K562 (cell line): ENCODE measurements around the gene VWA2. TPM values are rescaled to one million over a fixed set of nuclear protein-coding genes. Genes with fewer than 3 reads are reported as not detected.

Experiments
- ATAC-seq: fragments of 200-7000 bp; cut with Tn5 transposase; 3 replicates; pipeline ENCODE4 v1.9.1; 2020; ENCODE audit warnings: moderate library complexity
- BruUV-seq: library from RNA; stranded (reverse); fragments of 400-500 nt; replicated peaks from 2 replicates; lab custom pipeline; 2021; lab: Mats Ljungman, UMichigan
- CTCF ChIA-PET: fragments of 300-600 bp; formaldehyde crosslinking; extraction: SDS; loops from one replicate; lab custom pipeline; 2021; ENCODE audit warnings: low intra/inter-chr PET ratio; lab: Yijun Ruan, JAX
- POLR2A ChIA-PET: fragments of 300-600, 350-650 bp; sonication (Branson Sonifier 250); formaldehyde crosslinking; extraction: SDS; loops from one replicate; lab custom pipeline; 2021; ENCODE audit warnings: antibody characterized with exemption, inconsistent platforms; lab: Yijun Ruan, JAX
- DNase-seq, 4 experiments: peaks; one replicate each; pipeline versions ENCODE4 v3.0.0 to v3.0.0-alpha.2; 2011 to 2018; ENCODE audit warnings: low spot score in 3 of 4, mixed read lengths in 3 of 4; ENCODE audit errors: extremely low read depth in 1 of 4
- FAIRE-seq: peaks from 2 replicates; lab custom pipeline; 2011; peaks lifted over from hg19 to GRCh38; lab: Jason Lieb, UNC
- H2AFZ ChIP-seq: 2 replicates; pipeline ENCODE4 v1.6.0; 2011; ENCODE audit warnings: low read depth, low read length, control low read depth, inconsistent platforms
- H3K27ac ChIP-seq: fragments of 200-600 bp; 3 replicates; pipeline ENCODE4 v1.8.0; 2011; ENCODE audit warnings: low read depth, mild to moderate bottlenecking, control low read depth, inconsistent platforms, low read length, moderate library complexity, mixed read lengths; ENCODE audit errors: extremely low read depth
- H3K27me3 ChIP-seq, 2 experiments: fragments of 300-600 bp in 1 of 2; 2 replicates in 1 of 2; 3 replicates in 1 of 2; pipeline versions ENCODE4 v1.6.0 to v1.8.0; 2011; ENCODE audit warnings: inconsistent platforms in 2 of 2, low read length in 2 of 2, mild to moderate bottlenecking in 1 of 2, mixed read lengths in 1 of 2, moderate library complexity in 1 of 2; ENCODE audit not compliant: control insufficient read depth in 2 of 2, insufficient read depth in 2 of 2
- H3K36me3 ChIP-seq: fragments of 300-600 bp; 3 replicates; pipeline ENCODE4 v1.8.0; 2011; ENCODE audit warnings: mild to moderate bottlenecking, low read length, inconsistent platforms; ENCODE audit not compliant: control insufficient read depth, insufficient read depth
- H3K4me1 ChIP-seq, 2 experiments: fragments of 200-600 bp in 1 of 2; replicated peaks in 1 of 2; 2 replicates in 1 of 2; 3 replicates in 1 of 2; pipeline versions ENCODE4 v1.5.1 to v1.8.0; 2011; ENCODE audit warnings: inconsistent platforms in 2 of 2, low read length in 2 of 2, mild to moderate bottlenecking in 1 of 2, mixed read lengths in 1 of 2, moderate library complexity in 1 of 2; ENCODE audit not compliant: control insufficient read depth in 2 of 2, insufficient read depth in 2 of 2
- H3K4me2 ChIP-seq: 2 replicates; pipeline ENCODE4 v1.6.1; 2011; ENCODE audit warnings: low read length, control low read depth, inconsistent platforms, mixed read lengths; ENCODE audit not compliant: insufficient read depth
- H3K4me3 ChIP-seq: fragments of 200-600 bp; sonication (generic), shearing (Covaris generic); 2 replicates; pipeline ENCODE4 v1.5.1; 2016; ENCODE audit warnings: control low read depth, inconsistent platforms
- H3K79me2 ChIP-seq: fragments of 200-600 bp; 3 replicates; pipeline ENCODE4 v1.8.0; 2011; ENCODE audit warnings: low read length, inconsistent platforms; ENCODE audit not compliant: control insufficient read depth, insufficient read depth
- H3K9ac ChIP-seq, 2 experiments: 2 replicates each; pipeline versions ENCODE4 v1.6.0 to v1.6.1; 2011; ENCODE audit warnings: low read depth in 2 of 2, low read length in 2 of 2, control low read depth in 1 of 2, inconsistent platforms in 1 of 2, mild to moderate bottlenecking in 1 of 2, mixed read lengths in 1 of 2; ENCODE audit not compliant: insufficient read depth in 1 of 2
- H3K9me1 ChIP-seq: one replicate; pipeline ENCODE4 v1.6.0; 2011; ENCODE audit warnings: inconsistent platforms, mild to moderate bottlenecking, low read length, moderate library complexity; ENCODE audit not compliant: control insufficient read depth, insufficient read depth
- H3K9me3 ChIP-seq: replicated peaks from 2 replicates; pipeline ENCODE4 v1.5.1; 2011; ENCODE audit warnings: low read depth, low read length, inconsistent platforms; ENCODE audit not compliant: control insufficient read depth, insufficient read depth
- H4K20me1 ChIP-seq: replicated peaks from 2 replicates; pipeline ENCODE4 v1.6.1; 2011; ENCODE audit warnings: low read length, inconsistent platforms, mixed read lengths; ENCODE audit not compliant: control insufficient read depth, insufficient read depth
- BRCA1 ChIP-seq, 2 experiments: fragments of 450-650 bp in 1 of 2; sonication (generic) in 1 of 2; formaldehyde crosslinking in 1 of 2; IDR thresholded peaks; 2 replicates each; pipeline versions ENCODE4 v1.5.0 to v1.6.1; 2017 to 2020; ENCODE audit warnings: mild to moderate bottlenecking in 1 of 2, missing genetic modification reagents in 1 of 2
- CTCF ChIP-seq, 3 experiments: IDR thresholded peaks in 2 of 3; conservative IDR thresholded peaks in 1 of 3; 2 replicates each; pipeline ENCODE4 v1.5.1; 2011 to 2012; ENCODE audit warnings: low read length in 3 of 3, mild to moderate bottlenecking in 3 of 3, control low read depth in 2 of 3, improper control_type of control experiment in 1 of 3, inconsistent platforms in 1 of 3, low read depth in 1 of 3, mixed read lengths in 1 of 3, moderate library complexity in 1 of 3; ENCODE audit not compliant: insufficient read depth in 2 of 3
- GTF2E2 ChIP-seq: fragments of 200-800 bp; sonication (Bioruptor generic); IDR thresholded peaks from 2 replicates; pipeline ENCODE4 v1.6.1; 2016; ENCODE audit warnings: missing genetic modification characterization, missing compliant biosample characterization
- HLTF ChIP-seq: fragments of 450-650 bp; IDR thresholded peaks from 2 replicates; pipeline ENCODE4 v1.6.1; 2016
- HNRNPH1 ChIP-seq: fragments of 200-400 bp; formaldehyde crosslinking; optimal IDR thresholded peaks from 2 replicates; pipeline ENCODE3; 2017; ENCODE audit warnings: low read depth, mild to moderate bottlenecking, low read length, moderate library complexity
- MAFF ChIP-seq: IDR thresholded peaks from 2 replicates; pipeline ENCODE4 v1.6.1; 2012; ENCODE audit warnings: low read length, improper control_type of control experiment
- PPARD ChIP-seq: fragments of 250-450 bp; sonication (Bioruptor Pico); IDR thresholded peaks from 2 replicates; pipeline ENCODE4 v1.8.0; 2022; ENCODE audit warnings: inconsistent platforms, mild to moderate bottlenecking, moderate library complexity
- RBM34 ChIP-seq: fragments of 200-400 bp; formaldehyde crosslinking; IDR thresholded peaks from 2 replicates; pipeline ENCODE4 v1.6.1; 2018; ENCODE audit warnings: low read length, borderline replicate concordance; ENCODE audit not compliant: insufficient read depth
- ZC3H11A ChIP-seq: IDR thresholded peaks from 2 replicates; pipeline ENCODE4 v1.6.1; 2012; ENCODE audit warnings: low read depth, low read length, improper control_type of control experiment
- ZNF717 ChIP-seq: fragments of 250-450 bp; sonication (Bioruptor Pico); IDR thresholded peaks from 2 replicates; pipeline ENCODE4 v1.5.0; 2021
- ZNF766 ChIP-seq: fragments of 200-800 bp; sonication (Bioruptor generic); conservative IDR thresholded peaks from 2 replicates; pipeline ENCODE4 v1.6.1; 2016; ENCODE audit warnings: missing genetic modification characterization, missing compliant biosample characterization
- WGBS: fragments of 100-300 bp; shearing (Covaris generic); methylation state at CpG from one replicate; pipeline ENCODE4 v1.1.6; 2016; ENCODE audit warnings: low coverage, mixed read lengths; ENCODE audit not compliant: insufficient coverage; ENCODE audit errors: missing lambda C conversion rate; 5-methylcytosine and 5-hydroxymethylcytosine counted together
- in situ Hi-C: fragments of 300-500 bp; cut with MboI; formaldehyde crosslinking; loops from 4 replicates; pipeline ENCODE4 v1.15.0; 2018; ENCODE audit warnings: inconsistent platforms, mixed read lengths
- intact Hi-C: fragments of 100-400 bp; cut with micrococcal nuclease; formaldehyde crosslinking; loops from 2 replicates; pipeline ENCODE4 v1.14.2; 2022
- polyA plus RNA-seq, 8 experiments: library from polyadenylated mRNA; depleted of rRNA in 4 of 8; stranded (reverse) in 5 of 8; unstranded in 3 of 8; fragments of >200 nt; fragmentation: Nextera tagmentation in 2 of 8; fragmentation: Illumina TruSeq in 1 of 8; extraction: Ambion mirVana in 2 of 8; extraction: Trizol in 1 of 8; gene quantifications; 2 replicates each; pipeline versions ENCODE4 v1.2.1 to v1.2.3, GENCODE V29; 2011 to 2014; ENCODE audit warnings: inconsistent platforms in 1 of 8, missing spikeins in 1 of 8
- total RNA-seq, 7 experiments: library from RNA; depleted of rRNA in 6 of 7; stranded (reverse); fragments of >200 nt in 6 of 7; fragmentation: Illumina TruSeq in 2 of 7; extraction: Trizol in 2 of 7; gene quantifications; 2 replicates each; pipeline versions ENCODE4 v1.2.1 to v1.2.3, GENCODE V29; 2011 to 2021; ENCODE audit warnings: low replicate concordance in 1 of 7
- TF ChIP-seq, protein P1 (sequence below): fragments of 250-450 bp; sonication (Bioruptor Pico); IDR thresholded peaks from 2 replicates; pipeline ENCODE4 v1.8.0; 2021; ENCODE audit warnings: moderate library complexity, mild to moderate bottlenecking, inconsistent platforms
- TF ChIP-seq, protein P2 (sequence below): sonication (generic); formaldehyde crosslinking; IDR thresholded peaks from 2 replicates; pipeline ENCODE4 v1.8.0; 2022; ENCODE audit warnings: mild to moderate bottlenecking, missing genetic modification reagents

Gene VWA2
- total and polyA plus RNA-seq, 9 of the 15 experiments (the other 6 are each of a cell fraction or from before 2014, with no cell fraction given): not detected

GRCh38 chr10:114252092-114252491 is 13.0 kb downstream of the VWA2 start (continued):
- TF ChIP-seq, protein P1, sequence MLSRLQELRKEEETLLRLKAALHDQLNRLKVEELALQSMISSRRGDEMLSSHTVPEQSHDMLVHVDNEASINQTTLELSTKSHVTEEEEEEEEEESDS (CRISPR knock-in tag): no peak
- TF ChIP-seq, all 486 proteins: peak for 0

- Histone ChIP-seq H3K36me3 (no peaks in the 10 kb centered on the region), H4K20me1 (no peaks in the 10 kb centered on the region), H3K9me3 (no peaks in the 10 kb centered on the region), H3K4me2 (no peak overlapping the region), H3K27ac (no peak overlapping the region), H3K9me1 (no peaks in the 10 kb centered on the region), H3K79me2 (no peaks in the 10 kb centered on the region), H3K4me3 (no peak overlapping the region), H2AFZ (no peak overlapping the region), H3K4me1 (no peaks in the 10 kb centered on the region), H3K9ac (no peak overlapping the region), H3K27me3 (no peaks in the 10 kb centered on the region)
- in situ Hi-C loops (no loop called here), intact Hi-C loops (no loop called here)
- FAIRE-seq (no peak), ATAC-seq (no peak), DNase-seq (no peak)
- no TSS peak for BruUV-seq
- ChIA-PET CTCF (no interaction called here), POLR2A (no interaction called here)
- 68% methylated on average over 3 of the region's 7 CpGs for WGBS
- TF ChIP-seq GTF2E2: no peak
- no peak for TF ChIP-seq BRCA1 (IDR thresholded peaks at IDR 0.05)
- TF ChIP-seq BRCA1 (CRISPR knock-in tag; IDR thresholded peaks at IDR 0.05): no peak
- TF ChIP-seq CTCF (IDR thresholded peaks at IDR 0.05 in 2 of 3, conservative IDR thresholded peaks at IDR 0.05 in 1 of 3; ENCODE audit: insufficient read depth in 2 of 3, low read depth in 1 of 3, low read length in 3 of 3): no peak
- no peak for TF ChIP-seq MAFF
- TF ChIP-seq ZNF717: no peak
- no peak for TF ChIP-seq PPARD
- TF ChIP-seq RBM34: no peak
- TF ChIP-seq HLTF: no peak
- TF ChIP-seq ZNF766 (CRISPR knock-in tag): no peak
- no peak for TF ChIP-seq HNRNPH1
- TF ChIP-seq, protein P2, sequence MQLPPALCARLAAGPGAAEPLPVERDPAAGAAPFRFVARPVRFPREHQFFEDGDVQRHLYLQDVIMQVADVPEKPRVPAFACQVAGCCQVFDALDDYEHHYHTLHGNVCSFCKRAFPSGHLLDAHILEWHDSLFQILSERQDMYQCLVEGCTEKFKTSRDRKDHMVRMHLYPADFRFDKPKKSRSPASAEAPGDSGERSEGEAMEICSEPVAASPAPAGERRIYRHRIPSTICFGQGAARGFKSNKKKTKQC: no peak
- no peak for TF ChIP-seq ZC3H11A
Observed at GRCh38 chr10:114252883-114253282, 13.8 kb downstream of the VWA2 start.
